Thyroid gland (tissue), 4 donors: Measurements from ENCODE around the gene PPP2R2B.

Experiments used
- CTCF ChIP-seq, 6 experiments: fragments of 200-600 bp in 3 of 6; fragments of 450-650 bp in 3 of 6; sonication (generic) in 3 of 6; IDR thresholded peaks; one replicate each; pipeline ENCODE4 v1.5.1; 2016 to 2019; ENCODE audit warnings: antibody characterized with exemption in 6 of 6, mild to moderate bottlenecking in 2 of 6, inconsistent platforms in 1 of 6, moderate library complexity in 1 of 6
- POLR2A ChIP-seq, 2 donors: fragments of 450-650 bp; IDR thresholded peaks; one replicate each; pipeline ENCODE4 v1.6.1; 2017; ENCODE audit warnings: antibody characterized with exemption in 2 of 2, mild to moderate bottlenecking in 2 of 2, moderate library complexity in 1 of 2

GRCh38 chr5:146675636-146676035, 202.9 kb downstream of the PPP2R2B start:
- no peak for TF ChIP-seq CTCF (IDR thresholded peaks at IDR 0.05)
- no peak for TF ChIP-seq POLR2A (IDR thresholded peaks at IDR 0.05)
